ENCODE data around the gene A3GALT2.

Gene A3GALT2

GRCh38 chr1:33272509-33272908 lies 48.4 kb downstream of the A3GALT2 start:
- DNase-seq (ENCODE audit: low spot score): no peak

DNA sequence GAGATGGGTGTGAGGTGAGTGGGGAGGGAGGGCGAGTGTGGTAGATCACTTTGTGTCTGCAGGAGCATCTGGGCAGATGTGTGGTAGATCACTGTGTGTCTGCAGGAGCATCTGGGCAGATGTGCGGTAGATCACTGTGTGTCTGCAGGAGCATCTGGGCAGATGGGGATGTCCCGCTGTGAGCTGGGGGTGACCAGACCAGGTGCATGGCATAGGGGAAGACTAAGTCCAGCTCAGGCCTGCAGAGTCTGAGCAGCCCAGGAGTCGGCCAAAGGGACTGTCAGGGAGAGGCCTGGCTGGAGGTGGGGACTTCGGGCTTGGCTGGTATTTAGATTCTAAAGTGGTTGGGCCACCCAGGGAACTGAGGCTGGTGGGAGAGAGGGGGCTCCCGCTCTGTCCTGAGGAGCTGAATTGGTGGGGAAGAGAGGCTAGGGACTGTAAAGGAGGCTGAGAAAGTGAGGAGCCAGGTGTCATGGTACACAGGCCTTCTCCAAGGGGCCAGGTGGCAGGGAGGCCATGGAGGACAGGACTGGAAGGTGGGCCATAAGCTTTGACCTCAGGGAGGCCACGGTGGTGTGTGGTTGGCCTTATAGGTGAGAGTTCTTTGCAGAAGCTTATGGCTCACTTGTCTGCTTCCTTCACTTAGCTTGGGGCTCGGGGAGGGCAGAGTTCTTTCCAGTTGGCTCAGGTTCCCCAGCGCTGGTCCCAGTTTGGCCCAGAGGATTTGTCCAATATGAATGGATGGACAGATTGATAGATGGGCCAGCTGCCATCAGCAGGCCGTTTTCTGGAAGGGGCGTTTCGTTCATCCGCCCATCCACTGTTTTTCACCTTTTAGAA lies 49.0 kb downstream of the A3GALT2 start:
- DNase-seq (ENCODE audit: low spot score): no peak

DNA sequence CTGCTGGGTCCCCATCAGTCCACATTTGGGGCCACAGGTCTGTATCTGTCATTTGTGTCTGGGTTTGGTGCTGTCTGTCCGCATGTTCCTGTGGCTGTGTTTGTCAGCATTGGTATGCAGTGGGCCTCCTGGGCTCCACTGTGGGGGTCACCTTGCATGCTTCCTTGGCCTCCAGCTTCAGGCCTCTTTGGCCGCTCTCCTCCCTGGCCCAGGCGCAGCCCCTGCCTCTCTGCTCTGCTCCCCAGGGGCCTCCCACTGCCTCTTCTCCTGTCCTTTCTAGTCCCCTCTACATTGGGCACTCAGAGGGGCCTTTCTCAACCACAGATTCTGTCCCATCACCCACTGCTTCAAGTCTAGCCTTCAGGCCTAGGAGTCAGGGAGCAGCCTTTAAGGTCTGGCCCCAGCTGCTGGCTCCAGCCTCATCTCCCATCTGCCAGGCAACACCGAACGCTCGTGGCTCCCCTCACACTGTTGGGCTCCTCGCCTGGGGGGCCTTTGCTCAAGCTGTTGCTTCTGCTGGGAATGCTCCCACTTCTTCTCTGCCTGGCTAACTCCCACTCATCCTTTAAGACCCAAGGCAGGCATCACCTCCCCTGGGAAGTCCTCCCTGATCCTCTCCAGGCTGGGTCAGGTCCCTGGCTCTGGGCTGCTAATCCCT lies 50.0 kb downstream of the A3GALT2 start:
- no peak for DNase-seq (ENCODE audit: low spot score)

- DNase-seq (ENCODE audit: low spot score): no peak
Measured at GRCh38 chr1:33270379-33270778, 50.5 kb downstream of the A3GALT2 start.

GRCh38 chr1:33269621-33270020 lies 51.3 kb downstream of the A3GALT2 start:
- DNase-seq (ENCODE audit: low spot score): no peak

- DNase-seq (ENCODE audit: low spot score): no peak
Measured at GRCh38 chr1:33268927-33269610, 51.8 kb downstream of the A3GALT2 start.

GRCh38 chr1:33268457-33268856 lies 52.4 kb downstream of the A3GALT2 start:
- DNase-seq (ENCODE audit: low spot score): no peak

GRCh38 chr1:33267468-33268205 lies 53.3 kb downstream of the A3GALT2 start:
- no peak for DNase-seq (ENCODE audit: low spot score)

DNA sequence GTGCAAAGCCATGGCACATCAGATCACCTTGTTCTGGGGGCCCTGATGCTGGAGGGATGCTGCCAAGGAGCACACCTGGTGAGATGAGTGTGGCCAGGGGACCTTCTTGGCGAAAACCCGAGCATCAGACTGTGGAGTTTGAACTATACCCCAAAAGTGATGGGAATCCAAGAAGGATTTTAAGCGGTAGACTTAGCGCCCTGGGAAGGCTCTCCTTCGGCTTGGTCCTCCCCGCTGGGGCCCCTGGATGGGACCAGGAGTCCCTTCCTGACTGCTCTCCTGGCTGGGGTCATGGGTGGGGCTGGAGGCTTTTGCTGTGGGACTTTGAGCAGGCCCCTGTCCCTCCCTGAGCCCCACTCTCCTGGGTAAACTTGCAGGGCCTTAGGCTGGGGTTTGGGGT lies 54.1 kb downstream of the A3GALT2 start:
- DNase-seq (ENCODE audit: low spot score): no peak

- no peak for DNase-seq (ENCODE audit: low spot score)
Measured at GRCh38 chr1:33265780-33266605, 54.9 kb downstream of the A3GALT2 start.

DNA sequence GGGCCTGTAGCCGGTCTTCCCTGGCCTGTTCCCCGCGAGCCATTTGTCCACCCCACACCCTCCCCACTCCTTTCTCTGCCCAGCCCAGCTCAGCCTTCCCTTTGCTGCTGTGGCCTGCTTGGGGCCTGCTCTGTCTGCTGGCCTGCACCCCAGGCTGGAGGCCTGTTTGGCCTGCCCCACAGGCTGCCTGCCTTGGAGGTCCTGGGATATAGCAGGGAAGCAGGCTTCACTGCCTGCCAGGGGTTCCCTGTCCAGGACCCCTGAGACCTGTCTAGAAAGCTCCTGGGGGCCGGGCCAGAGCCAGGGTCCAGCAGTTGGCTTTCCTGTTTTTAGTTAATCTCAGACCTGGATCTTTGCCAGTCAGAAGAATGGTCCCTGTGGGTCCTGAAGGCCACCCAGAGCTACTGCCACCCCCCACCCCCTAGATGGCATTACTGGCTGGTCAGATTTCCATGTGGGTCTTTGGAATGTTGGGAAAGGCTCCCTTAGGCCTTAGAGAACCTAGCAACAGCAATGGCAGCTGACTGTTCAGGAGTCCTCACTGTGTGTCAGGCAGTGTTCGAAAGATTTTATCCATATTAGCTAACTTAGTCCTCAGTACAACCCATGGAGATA lies 56.9 kb downstream of the A3GALT2 start:
- no peak for DNase-seq (ENCODE audit: low spot score)

DNA sequence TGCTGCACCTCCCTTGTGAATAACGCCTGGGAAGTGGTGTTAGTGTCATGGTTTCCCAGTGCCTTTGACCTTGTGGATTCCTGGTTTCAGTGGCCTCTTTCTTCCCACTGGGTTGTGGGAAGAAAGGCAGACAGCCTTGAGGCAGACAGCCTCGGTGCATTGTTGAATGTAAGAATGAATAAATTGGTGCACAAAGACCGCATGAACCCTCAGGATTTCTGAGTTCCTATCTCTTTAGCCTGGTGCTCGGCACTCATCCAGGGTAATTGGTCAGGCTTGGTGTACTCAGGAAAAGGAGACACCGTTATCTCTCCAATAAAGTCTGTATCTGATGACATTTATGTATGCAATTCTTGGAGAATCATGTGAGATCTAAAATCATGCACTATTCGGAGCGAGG lies 59.6 kb downstream of the A3GALT2 start:
- DNase-seq (ENCODE audit: low spot score): no peak

DNA sequence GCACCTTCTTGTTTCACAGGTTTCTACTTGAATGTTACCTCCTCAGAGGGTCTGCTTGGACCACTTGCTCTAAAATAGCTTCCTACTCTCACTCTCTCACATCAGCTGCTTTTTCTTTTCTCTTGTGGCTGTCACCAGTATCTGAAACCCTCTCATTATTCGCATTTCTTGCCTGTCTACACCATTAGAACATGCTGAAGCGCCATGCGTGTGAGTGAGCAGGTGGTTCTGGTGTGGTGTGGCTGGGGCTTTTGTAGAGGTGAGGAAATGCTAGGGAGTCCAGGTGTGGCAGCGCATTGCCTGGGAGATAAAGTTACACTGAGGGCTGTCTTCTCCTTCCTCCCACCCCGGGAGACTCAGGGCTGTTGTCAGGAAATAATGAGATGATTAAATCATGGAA lies 60.5 kb downstream of the A3GALT2 start:
- no peak for DNase-seq (ENCODE audit: low spot score)

DNA sequence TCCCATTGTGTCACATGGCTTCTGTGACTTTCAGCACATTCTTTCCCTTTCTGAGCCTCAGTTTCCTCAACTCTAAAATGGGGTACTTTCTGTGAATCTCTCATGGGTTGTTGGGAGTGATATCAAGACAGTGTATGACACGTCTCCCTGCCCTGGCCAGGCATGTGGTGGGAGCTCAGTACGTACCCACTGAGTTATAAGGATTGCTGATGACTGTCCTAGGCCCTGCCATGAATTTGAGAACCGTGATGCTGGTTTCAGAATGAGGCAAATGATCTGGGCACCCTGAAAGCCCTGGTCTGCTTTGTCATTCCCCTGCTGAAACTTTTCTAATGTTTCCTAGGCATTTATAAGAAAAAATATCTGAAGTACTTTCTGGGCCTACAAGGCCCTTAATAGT lies 61.0 kb downstream of the A3GALT2 start:
- no peak for DNase-seq (ENCODE audit: low spot score)

- no peak for DNase-seq (ENCODE audit: low spot score)
Measured at GRCh38 chr1:33258788-33259274, 62.1 kb downstream of the A3GALT2 start.

DNA sequence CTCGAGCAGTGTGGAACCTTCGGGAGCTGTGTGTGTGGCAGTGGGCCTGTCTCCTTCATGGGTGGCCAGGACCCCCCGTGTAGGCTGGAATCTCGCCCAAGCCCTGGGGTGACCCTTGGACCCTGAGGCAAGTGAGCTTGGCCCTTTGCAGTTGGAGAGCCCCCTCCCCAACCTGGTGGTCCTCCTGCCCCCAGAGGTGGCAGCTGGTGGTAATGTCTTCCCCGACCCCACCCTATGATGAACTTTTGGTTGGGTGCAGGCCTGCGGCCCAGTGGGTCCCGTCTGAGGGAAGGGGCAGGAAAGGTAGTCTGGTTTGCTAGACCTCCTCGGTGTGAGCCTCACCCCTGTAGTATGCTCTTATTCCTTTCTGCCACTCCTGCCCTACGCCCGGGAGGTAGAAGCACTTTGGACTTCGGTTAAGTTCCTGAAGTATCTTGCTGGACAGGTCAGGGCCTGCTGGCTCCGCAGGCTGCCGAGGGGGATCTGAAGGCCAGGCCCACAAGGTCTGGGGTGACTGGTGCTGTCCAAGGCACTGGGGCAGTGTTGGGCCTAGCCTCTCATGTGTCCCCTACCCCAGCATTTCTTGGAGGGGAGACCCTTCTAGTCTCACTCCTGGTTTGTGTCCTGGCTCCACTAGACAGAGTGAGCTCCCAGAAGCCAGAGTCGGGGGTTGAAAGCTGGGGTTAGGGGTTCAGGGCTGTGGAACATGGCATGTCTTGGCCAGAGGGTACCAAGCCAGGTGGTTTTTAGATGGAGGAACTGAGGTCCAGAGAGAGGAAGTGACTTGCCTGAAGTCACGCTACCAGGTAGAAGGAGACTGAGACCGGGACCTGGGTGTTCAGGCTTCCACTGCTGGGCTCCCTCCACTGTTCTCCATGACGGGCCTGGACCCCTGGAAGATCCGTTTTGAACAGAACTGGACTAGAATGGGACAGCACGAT lies 62.9 kb downstream of the A3GALT2 start:
- no peak for DNase-seq (ENCODE audit: low spot score)

DNA sequence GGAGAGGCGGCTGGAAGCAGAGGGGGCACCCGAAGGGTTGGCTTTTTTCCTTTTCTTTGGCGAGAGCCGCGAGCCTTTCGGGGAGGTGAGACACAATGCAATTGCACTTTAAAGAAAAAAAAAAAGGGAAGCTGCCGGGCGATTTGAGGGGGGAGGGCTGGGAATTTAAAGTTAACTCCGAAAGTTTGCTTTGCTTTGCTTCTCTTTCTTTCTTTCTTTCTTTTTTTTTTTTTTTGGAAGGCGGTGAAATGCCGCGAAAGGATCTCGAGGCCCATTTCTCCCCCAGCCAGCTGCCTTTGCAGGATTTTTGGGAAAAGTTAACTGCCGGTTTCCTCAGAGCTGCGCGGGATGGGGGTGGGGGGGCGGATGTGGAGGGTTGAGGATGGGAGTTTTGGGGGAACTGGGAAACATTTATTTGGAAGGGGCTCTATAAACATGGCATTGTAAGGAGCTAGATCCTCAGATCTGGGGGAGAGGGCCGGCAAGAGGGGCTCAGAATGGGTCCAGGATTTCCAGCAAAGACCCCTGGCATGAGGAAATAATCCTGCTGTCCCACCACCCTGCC lies 63.6 kb downstream of the A3GALT2 start:
- DNase-seq (ENCODE audit: low spot score): no peak
